Ammon's horn (tissue), 1 donor: Measurements from ENCODE around the gene ASPDH.

Experiments used
- DNase-seq: peaks from one replicate; pipeline ENCODE4 v3.0.0-alpha.2; 2016; ENCODE audit warnings: low spot score

Gene ASPDH

DNA sequence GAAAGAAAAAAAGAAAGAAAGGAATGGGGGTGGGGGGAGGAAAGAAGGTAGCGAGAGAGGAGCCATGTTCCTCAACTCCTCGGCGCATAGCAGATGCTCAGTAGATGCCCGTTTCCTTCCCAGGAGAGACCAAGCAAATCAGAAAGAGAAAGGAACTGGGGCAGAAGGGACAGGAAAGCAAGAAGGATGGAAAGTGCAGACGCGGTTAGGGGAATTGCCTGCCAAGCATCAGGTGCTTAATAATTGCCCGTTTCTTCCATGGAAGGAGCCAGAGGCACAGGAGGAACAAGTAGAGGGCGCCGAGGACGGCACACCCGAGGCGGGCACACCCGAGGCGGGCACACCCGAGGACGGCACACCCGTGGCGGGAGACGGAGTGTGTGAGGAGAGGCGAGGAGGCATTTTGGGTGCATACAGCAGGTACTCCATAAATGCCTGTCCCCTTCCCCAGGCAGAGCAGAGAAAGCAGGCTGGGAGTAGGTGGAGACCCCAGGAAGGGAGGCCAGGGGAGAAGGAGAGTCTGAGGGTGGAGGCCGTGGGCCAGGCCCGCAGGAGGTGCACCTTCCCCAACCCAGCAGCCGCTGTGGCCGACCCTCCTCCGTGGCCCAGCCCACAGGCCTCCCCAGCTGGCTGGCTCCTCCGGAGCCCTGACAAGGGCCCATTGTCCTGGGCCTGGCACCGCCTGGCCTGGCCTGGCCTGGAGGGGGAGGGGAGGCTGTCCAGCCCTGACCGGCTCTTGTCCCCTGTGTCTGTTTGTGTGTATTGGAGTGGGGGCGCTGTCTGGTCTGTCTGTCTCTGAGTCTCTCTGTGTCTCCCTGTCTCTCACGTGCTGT, 17.3 kb downstream of the ASPDH start:
- peak; percentile 97 for DNase-seq

DNA sequence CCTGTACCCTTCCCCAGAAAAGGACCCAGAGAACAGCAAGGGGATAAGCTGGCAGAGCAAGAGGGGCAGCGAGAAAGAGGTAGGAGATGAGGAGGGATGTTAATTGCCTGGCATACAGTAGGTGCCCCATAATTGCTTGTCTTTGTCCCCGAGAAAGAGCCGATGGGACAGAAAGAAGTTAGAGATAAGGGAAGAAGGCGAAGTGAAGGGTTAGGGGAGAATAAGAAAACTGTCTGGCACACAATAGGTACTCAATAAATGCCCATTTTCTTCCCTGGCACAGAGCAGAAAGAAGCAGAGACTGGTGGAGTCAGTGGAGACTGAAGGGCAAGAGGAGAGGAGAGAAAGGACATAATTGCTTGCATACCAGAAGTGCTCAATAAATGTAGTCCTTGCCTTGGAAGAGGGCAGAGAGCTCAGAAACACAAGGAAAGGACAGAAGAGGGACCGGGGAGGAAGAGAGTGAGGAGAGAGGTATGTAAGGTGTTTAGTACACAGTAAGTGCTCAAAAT, 18.6 kb downstream of the ASPDH start:
- no peak for DNase-seq

DNA sequence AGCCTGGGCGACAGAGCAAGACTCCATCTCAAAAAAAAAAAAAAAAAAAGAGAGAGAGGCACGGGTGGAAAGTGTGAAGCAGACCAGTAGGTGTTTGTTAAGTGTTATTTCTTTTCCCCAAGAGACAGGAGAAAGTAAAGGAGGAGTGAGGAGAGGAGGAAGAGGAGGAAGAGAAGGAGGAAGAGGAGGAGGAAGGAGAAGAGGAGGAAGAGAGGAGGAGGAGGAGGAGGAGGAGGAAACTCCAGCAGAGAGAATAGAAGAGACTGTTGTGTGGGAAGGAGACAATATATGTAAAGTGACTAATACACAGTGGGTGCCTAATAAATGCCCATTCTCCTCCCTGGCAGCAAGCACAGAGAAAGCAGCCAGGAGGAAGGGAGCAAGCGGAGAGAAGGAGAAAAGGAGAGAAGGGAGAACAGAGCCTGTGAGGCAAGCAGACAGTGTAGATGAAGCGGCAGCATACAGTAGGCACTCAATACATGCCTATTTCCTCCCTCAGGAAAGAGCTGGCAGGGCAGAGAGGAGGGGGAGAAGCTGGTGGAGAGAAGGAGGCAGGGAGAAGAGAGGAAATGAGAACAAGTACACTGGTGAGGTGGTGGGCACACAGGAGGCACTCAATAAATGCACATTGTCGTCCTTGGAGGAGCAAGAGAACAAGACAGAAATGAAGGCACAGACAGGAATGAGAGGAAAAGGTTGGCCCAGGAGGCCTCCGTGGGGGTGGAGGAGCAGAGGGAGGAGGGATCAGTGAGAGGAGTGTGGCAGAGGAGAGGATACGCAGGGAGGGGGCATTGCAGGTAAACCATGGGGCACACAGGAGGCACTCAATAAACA, 19.3 kb downstream of the ASPDH start:
- no peak for DNase-seq

DNA sequence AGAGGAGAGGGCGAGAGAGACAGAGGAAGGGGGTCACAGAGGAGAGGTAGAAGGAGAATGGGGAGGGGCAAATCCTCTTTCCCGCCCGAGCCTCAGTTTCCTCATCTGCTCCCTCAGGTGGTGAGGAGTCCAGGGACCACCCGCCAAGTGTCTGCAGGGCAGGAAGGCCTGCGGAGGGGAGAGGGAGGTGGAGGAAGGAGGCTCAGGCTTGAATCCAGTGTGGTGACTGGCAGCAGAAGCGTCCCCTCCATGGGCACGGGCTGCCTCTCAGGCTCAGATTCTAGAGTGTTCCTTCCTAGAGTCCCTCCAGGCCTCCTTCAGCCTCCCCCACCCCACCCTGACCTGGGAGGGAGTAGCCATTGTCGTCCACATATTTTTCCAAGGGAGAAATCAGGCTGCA, 20.5 kb downstream of the ASPDH start:
- DNase-seq = no peak

DNA sequence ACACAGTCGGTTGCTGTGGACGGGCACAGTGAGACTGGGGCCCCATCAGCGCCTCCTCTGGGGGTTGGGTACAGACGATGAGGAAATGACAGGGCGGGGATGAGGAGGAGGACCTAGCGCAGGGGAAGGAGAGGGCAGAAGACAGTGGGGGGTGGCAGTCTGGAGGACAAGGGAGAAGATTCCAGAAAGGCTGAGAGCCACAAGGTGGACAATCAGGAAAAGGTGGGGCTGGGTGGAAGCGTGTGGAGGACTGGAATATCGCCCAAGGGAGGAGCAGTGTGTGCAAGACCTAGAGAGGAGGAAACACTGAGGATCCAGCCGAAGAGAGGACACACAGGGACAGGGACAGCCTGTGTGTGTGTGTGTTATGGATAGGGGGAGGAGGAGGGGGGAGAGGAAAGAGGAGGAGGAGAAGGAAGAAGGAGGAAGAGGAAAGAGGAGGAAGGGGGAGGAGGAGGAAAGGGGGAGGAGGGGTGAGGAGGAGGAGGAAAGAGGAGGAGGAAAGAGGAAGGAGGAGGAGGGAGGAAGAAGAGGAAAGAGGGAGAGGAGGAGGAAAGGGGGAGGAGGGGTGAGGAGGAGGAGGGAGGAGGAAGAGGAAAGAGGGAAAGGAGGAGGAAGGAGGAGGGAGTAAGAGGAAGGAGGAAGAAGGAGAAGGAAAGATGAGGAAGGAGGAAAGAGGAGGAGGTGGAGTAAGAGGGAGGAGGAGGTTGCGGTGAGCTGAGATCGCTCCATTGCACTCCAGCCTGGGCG, 21.2 kb downstream of the ASPDH start:
- no peak for DNase-seq

DNA sequence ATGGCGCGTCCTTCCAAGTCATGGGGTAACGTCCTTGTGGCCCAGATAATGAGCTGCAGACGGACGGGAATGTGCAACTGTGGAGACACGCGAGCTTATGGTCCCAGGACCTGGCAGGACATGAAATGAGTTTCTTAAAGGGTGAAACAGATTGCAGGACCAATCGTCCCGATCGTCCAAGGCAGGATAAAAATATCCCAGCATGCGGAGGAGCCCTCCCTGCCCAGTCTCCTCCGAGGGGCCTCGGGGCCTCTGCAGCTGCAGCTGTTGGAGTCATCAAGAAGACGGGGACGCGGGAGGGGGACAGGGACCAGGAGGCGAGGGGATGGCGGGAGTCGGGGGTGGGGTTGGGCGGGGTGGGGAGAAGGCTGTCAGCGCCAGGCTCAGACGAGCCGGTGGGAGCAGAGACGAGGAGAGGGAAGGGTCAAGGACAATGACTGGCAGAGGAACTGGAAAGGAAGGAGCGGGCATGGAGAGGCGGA, 22.7 kb downstream of the ASPDH start:
- DNase-seq = no peak

DNA sequence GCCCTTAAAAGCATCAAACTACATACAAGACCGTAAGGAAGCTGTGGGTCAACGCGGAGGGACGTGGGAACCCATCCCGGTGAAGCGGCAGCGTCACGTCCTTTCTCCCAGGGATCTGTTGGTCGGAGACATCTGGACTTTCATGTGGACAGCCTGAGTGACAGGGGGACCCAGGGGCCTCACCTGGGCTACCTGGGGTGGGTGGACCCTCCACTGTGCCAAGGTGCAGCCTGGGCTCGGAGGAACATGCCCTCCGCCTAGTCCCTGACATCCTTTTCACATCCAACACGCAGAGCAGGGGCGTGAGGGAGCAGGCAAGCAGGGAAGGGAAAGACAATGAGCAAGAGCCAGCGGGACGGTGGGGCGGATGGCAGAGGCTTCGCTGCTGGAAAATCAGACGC, 23.3 kb downstream of the ASPDH start:
- DNase-seq = no peak

DNA sequence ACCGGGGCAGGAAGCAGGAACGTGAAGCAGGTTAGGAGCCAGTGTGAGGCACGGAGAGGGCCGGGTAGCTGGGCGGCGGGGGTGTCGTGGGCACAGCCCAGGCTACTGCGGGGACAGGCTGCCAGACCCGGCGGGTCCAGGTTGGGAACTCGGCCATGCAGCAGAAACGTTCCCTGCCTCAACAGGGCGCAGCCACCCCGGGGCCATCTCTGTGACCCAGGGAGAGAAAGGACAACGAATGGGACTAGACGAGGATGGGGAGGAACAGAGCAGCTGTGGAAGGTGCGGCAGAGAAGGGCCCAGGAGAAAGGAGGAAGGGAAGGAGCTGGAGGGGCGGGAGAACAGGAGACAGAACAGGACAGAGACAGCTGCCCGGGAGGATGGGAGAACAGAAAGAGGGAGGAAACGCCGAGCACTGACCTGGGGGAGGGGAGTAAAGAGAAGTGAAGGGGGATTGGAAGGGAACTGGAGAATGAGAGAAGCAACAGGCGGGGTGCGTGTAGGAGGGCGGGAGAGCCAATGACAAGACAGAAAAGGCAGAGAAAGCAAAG, 24.2 kb downstream of the ASPDH start:
- no peak for DNase-seq

DNA sequence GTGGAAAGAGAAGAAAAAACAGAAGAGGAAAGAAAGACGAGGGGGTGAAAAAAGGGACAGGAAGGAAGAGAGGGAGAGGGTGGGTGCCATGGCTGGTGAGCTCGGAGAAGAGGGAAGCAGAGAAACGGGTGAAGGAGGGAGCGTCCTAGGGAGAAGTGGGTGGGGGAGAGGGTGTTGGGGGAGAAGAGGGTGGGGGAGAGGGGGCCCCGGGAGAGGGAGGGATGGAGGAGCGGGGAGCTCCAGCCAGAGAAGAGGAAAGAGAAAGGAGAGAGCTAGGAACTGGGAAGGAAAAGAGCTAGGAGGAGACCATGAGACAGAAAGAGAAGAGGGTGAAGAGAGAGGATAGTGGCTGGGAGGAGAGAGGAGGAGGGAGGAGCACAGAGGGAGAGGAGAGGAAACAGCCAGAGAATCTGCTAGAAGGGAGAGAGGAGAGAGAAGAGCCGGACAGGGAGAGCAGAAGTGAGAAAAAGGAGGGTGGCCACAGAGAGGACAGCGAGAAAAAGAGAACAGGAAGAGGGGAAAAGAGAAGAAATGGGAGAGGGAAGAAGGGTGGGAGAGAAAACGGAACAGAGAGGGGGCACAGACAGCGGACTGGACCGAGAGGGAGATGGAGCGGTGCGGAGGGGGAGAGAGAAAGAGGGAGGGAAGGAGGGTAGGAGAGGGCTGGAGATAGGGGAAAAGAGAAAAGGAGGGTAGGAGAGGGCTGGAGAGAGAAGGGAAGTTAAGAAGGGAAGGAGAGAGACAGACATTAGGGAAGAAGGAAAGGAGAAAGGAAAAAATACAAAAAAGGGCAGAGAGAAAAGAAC, 25.1 kb downstream of the ASPDH start:
- DNase-seq = no peak

DNA sequence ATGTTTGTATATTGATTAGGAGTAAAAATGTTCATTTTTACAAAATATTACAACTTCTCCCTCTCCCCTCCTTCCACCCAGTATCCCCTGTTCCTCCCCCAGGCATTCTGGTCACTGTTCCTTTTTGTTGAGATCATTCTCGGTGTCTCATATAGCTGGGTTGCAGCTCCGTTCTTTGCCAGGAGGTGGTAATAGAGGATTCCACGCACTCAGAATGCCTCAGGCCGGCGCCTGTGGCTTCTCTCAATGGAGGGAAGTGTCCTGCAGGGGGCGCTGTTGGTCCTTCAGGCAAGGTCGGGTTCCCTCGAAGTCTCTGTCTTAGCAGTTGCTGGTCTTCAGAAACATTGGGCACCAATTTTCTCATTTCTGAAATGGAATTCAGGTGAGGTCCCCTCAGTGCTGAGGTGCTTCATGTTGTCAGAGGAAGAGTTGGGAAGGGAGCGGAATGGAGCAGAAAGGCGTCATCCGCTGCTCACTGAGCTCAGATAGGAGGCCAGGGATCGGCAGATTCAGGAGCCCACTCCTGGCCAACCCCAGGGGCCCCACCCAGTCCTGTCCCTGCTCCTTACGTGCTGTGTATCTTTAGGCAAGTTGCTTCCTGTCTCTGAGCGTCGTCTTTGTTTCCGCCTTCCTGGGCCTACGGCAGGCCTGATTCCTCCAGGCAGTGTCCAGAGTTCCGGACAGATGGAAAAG, 26.7 kb downstream of the ASPDH start:
- no peak for DNase-seq

DNA sequence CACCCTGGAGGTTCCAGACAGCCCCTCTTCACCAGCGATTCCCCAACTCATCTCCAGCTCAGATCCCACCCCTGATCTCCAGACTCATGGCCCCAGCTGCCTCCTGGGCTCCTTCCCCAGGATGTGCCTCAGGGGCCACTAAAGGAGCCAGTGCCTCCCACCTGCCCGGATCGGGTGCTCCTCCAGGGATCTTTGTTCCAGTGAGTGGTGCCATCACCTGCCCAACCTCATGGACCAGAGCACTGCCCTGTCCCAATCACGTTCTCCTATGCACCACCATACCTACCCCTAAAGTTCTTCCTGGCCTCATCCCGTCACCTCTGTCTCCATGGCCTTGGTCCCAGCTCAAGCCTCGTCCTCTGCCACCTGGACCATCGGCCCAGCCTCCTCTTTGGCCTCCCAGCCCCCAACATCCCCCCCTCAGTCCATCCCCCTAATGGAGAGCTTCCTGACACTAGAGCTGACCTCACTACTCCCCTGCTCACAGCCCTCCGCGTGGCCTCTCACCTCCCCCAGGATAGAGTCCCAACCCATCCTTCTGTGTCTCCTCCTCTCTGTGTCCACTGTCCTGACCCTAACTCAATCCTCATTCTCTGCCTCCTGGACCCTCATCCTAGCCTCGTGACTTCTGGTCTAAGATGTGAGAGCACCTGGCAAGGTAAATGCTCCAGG, 28.3 kb downstream of the ASPDH start:
- no peak for DNase-seq

DNA sequence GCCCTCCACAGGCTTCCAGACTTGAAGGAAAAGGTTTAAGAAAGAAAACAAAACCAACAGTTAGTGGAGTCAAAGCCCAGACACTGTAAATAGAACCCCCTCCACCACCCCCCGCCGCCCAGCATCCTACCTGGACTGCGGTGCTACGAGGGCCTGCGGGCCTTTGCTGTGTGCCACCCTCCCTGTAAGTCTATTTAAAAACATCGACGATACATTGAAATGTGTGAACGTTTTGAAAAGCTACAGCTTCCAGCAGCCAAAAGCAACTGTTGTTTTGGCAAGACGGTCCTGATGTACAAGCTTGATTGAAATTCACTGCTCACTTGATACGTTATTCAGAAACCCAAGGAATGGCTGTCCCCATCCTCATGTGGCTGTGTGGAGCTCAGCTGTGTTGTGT, 30.8 kb downstream of the ASPDH start:
- no peak for DNase-seq

DNA sequence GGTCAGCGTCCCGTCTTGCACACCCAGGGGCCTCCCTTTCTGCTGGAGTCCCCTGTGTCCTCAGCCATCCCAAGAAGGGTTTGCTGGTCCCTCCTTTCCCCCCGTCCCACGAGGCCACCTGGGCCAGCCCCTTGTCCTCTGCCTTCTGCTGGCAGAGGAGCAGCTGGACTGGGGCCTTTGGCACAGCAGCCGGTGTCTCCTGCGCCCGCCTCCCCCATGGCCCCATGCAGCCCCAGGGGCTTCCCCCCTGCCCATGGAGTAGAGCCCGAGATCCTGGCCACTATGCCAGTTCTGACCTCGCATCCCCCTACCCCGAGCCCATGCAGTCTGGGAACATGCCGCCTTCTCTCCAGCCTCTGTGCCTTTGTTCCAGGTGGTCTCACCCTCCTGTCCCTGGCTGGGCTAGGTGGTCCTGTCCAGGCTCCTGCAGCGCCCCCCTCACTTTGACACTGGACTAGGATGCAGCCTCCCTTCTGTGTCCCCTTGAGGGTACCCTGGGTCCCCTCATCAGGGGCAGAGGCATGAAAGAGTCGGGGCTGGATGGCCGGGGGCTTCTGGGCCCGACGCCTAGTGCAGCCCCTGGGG, 31.4 kb downstream of the ASPDH start:
- DNase-seq = no peak

DNA sequence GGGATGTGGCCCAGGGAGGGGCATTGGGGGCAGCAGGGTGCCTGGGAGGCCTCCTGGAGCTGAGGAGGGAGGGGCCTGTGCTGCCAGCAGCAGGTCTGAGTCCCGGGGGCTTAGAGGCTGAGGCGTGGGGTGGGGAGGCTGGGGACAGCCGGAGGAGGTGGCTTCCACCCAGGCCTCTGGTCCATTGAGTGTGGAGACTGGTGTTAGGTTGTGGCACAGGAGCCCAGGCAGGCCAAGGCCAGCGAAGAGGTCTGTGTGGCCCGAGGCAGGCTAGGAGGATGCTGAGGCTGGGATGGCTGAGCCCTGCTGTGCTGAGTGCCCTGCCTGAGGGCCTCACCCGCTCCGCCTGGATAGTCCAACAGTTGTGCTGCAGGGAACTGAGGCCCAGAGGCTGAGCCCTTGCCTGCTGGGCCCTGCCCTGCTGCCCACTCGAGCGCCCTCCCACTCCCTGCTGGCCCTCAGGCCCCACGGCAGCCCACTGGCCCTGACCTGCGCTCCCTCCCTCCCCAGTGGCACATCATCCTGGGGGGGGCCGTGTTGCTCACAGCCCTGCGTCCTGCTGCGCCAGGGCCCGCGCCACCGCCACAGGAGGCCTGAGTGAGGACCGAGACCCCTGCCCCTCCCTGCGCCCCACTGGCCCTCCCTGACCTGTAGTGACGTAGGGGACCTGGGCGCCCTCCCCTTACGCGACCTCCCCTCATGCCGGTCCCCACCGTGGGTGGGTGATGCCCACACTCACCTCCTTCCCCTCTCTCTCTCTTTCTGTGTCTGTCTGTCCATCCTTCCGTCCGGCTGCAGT, 32.2 kb downstream of the ASPDH start:
- no peak for DNase-seq

DNA sequence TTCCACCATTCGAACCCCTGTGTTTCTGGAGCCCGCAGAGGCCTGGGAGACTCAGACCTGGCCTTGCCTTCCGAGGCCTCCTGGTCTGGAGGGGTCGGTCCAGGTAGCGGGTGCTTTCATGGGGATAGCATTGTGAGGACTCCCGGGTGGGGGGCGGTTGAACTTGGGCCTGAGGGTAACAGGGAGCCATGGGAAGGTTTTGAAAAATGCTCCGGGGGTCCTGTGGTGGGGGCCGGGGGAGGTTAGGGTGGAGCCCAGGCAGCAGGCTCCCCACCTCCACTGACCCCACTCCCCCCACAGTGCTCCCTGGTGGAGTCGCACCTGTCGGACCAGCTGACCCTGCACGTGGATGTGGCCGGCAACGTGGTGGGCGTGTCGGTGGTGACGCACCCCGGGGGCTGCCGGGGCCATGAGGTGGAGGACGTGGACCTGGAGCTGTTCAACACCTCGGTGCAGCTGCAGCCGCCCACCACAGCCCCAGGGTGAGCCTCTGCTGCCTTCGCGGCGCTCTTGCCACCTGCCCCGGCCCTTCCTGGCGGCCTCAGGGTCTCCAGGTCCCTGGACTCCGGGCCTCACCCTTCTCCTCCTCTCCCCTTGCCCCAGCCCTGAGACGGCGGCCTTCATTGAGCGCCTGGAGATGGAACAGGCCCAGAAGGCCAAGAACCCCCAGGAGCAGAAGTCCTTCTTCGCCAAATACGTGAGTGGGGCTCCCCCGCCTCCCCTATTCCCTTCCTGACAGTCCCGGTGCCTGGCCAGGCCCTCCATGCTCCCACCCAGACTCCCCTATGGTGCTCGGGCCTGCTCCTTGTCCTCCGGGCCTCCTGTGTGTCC, 33.2 kb downstream of the ASPDH start:
- DNase-seq = no peak

DNA sequence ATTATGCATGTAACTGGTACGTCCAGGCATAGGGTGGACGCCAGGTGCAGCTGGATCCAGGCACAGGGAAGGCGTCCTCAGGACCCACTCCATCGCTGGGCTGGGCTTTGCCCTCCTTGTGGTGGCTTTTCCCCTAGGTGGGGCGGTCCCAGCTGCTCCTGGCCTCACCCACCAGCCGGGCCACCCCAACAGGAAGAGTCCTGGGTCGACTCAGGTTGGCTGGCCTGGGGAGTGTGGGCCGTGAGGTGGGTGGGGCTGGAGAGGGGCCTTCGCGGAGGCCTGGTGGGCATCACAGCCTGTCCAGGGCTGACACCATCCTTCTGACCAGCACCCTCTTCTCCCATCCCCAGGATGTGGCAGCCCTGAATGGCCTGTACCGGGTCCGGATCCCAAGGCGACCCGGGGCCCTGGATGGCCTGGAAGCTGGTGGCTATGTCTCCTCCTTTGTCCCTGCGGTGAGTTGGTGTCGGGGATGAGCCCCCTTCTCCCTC, 33.9 kb downstream of the ASPDH start:
- DNase-seq = no peak

DNA sequence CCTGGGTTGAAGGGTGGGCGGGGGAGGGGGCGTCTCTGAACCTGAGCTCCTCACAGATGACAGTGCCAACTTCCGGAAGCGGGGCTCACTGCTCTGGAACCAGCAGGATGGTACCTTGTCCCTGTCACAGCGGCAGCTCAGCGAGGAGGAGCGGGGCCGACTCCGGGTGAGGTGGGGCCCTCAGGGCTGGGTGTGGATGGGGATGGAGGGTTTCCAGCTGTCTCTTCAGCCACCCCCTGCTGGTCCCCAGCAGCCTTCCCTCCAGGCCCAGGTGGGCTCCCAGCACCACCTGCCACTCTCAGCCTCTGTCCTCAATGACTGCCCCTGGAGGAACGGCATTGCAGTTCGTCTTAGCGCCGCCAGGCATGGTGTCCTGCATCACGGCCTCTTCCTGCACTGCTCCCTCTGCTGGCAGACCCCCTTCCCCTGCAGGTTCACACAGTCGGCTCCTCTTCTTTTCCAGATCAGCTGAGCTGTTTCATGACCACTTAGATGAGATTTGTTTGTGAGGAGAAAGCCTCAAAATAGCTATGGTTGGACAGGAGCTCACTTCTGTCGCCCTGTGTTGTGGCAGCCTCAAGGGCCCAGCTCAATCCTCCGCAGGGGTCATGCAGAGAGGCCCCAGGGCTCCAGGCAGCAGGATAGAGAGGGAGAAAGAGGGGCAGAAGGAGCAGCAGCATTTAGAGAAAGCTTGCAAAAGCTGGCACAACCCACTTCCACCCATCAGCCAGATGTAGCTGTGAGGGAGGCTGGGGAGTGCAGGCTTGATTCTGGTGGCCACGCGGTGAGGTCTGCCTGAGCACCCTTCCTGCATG, 34.6 kb downstream of the ASPDH start:
- peak; percentile 59 for DNase-seq
